ENCODE data around the gene ASB2.

Gene ASB2

GRCh38 chr14:93960108-93960475 lies 16.3 kb downstream of the ASB2 start:
- H3K4me1 ChIP-seq (ENCODE audit: low read length) = peaks cover 96% of the 10 kb centered on the region
- TF ChIP-seq EZH2phosphoT487 (IDR thresholded peaks at IDR 0.05; ENCODE audit: low read depth) (no peak), CTCF (IDR thresholded peaks at IDR 0.05; ENCODE audit: low read depth, low read length) (no peak)
- H3K27ac ChIP-seq (ENCODE audit: low read length) = peak overlapping the region; percentile 90
- H2AFZ ChIP-seq (ENCODE audit: low read depth, low read length) = no peak overlapping the region
- H3K79me2 ChIP-seq (ENCODE audit: low read length) = no peaks in the 10 kb centered on the region
- peak overlapping the region; percentile 59 for H3K9ac ChIP-seq (ENCODE audit: low read length)
- H3K4me2 ChIP-seq (ENCODE audit: low read length) = peak overlapping the region; percentile 82
- no peaks in the 10 kb centered on the region for H3K9me3 ChIP-seq (ENCODE audit: insufficient read depth, low read length)
- peak overlapping the region; percentile 52 for H3K4me3 ChIP-seq (ENCODE audit: low read length)
- no peaks in the 10 kb centered on the region for H4K20me1 ChIP-seq (ENCODE audit: insufficient read depth, low read length)
- peaks cover 4% of the 10 kb centered on the region; the same call in 1 of the 2 replicates for H3K27me3 ChIP-seq (ENCODE audit: low read depth, low read length)
- no peaks in the 10 kb centered on the region for H3K36me3 ChIP-seq (replicated peaks; ENCODE audit: low read depth, low read length)

GRCh38 chr14:93959239-93960107 lies 16.9 kb downstream of the ASB2 start:
- no peaks in the 10 kb centered on the region for H4K20me1 ChIP-seq (ENCODE audit: insufficient read depth, low read length)
- H3K9me3 ChIP-seq (ENCODE audit: insufficient read depth, low read length) = no peaks in the 10 kb centered on the region
- no peak overlapping the region for H2AFZ ChIP-seq (ENCODE audit: low read depth, low read length)
- peak overlapping the region; percentile 90 for H3K27ac ChIP-seq (ENCODE audit: low read length)
- peak overlapping the region; percentile 82 for H3K4me2 ChIP-seq (ENCODE audit: low read length)
- H3K79me2 ChIP-seq (ENCODE audit: low read length) = no peaks in the 10 kb centered on the region
- H3K4me3 ChIP-seq (ENCODE audit: low read length) = peak overlapping the region; percentile 57
- peak overlapping the region; percentile 75 for H3K9ac ChIP-seq (ENCODE audit: low read length)
- peak; percentile 81 for TF ChIP-seq EZH2phosphoT487 (IDR thresholded peaks at IDR 0.05; ENCODE audit: low read depth)
- no peak for TF ChIP-seq CTCF (IDR thresholded peaks at IDR 0.05; ENCODE audit: low read depth, low read length)
- H3K4me1 ChIP-seq (ENCODE audit: low read length) = peaks cover 98% of the 10 kb centered on the region
- H3K27me3 ChIP-seq (ENCODE audit: low read depth, low read length) = no peaks in the 10 kb centered on the region; the same call in 1 of the 2 replicates
- no peaks in the 10 kb centered on the region for H3K36me3 ChIP-seq (replicated peaks; ENCODE audit: low read depth, low read length)

GRCh38 chr14:93958567-93959238 lies 17.7 kb downstream of the ASB2 start:
- no peaks in the 10 kb centered on the region for H3K36me3 ChIP-seq (replicated peaks; ENCODE audit: low read depth, low read length)
- H3K27me3 ChIP-seq (ENCODE audit: low read depth, low read length) = no peaks in the 10 kb centered on the region; the same call in 1 of the 2 replicates
- TF ChIP-seq CTCF (IDR thresholded peaks at IDR 0.05; ENCODE audit: low read depth, low read length) = no peak
- no peak for TF ChIP-seq EZH2phosphoT487 (IDR thresholded peaks at IDR 0.05; ENCODE audit: low read depth)
- H2AFZ ChIP-seq (ENCODE audit: low read depth, low read length) = no peak overlapping the region
- peak overlapping the region; percentile 57 for H3K4me3 ChIP-seq (ENCODE audit: low read length)
- H3K9me3 ChIP-seq (ENCODE audit: insufficient read depth, low read length) = no peaks in the 10 kb centered on the region
- peak overlapping the region; percentile 75 for H3K9ac ChIP-seq (ENCODE audit: low read length)
- no peaks in the 10 kb centered on the region for H3K79me2 ChIP-seq (ENCODE audit: low read length)
- peak overlapping the region; percentile 82 for H3K4me2 ChIP-seq (ENCODE audit: low read length)
- H4K20me1 ChIP-seq (ENCODE audit: insufficient read depth, low read length) = no peaks in the 10 kb centered on the region
- peak overlapping the region; percentile 90 for H3K27ac ChIP-seq (ENCODE audit: low read length)
- peaks cover 99% of the 10 kb centered on the region for H3K4me1 ChIP-seq (ENCODE audit: low read length)
